Panc1 (cell line): ENCODE measurements around the gene LACTBL1. TPM values are rescaled to one million over a fixed set of nuclear protein-coding genes. Genes with fewer than 3 reads are reported as not detected.

ENCODE experiments used
- ATAC-seq: fragments of 200-7000 bp; cut with Tn5 transposase; 2 replicates; pipeline ENCODE4 v1.9.1; 2020; ENCODE audit warnings: mild to moderate bottlenecking, moderate library complexity
- BruUV-seq: library from RNA; stranded (reverse); fragments of 400-500 nt; replicated peaks from 2 replicates; lab custom pipeline; 2021; lab: Mats Ljungman, UMichigan
- CTCF ChIA-PET: fragments of 300-600 bp; sonication (Branson Sonifier 250); formaldehyde crosslinking; loops from one replicate; lab custom pipeline; 2022; ENCODE audit warnings: antibody characterized with exemption; lab: Charles Lee
- POLR2A ChIA-PET: fragments of 300-600 bp; sonication (Branson Sonifier 250); formaldehyde crosslinking; loops from one replicate; lab custom pipeline; 2022; ENCODE audit warnings: antibody characterized with exemption; lab: Charles Lee
- DNase-seq: peaks from one replicate; pipeline ENCODE4 v3.0.0-alpha.2; 2010; ENCODE audit warnings: low read depth, low spot score
- H3K27ac ChIP-seq: 2 replicates; pipeline ENCODE4 v1.5.1; 2011; ENCODE audit warnings: mild to moderate bottlenecking, low read length, inconsistent platforms
- H3K27me3 ChIP-seq: fragments of 200-500 bp; sonication (Bioruptor generic); 2 replicates; pipeline ENCODE4 v1.6.0; 2014; ENCODE audit warnings: low read length, inconsistent platforms; ENCODE audit not compliant: control insufficient read depth, insufficient read depth
- H3K36me3 ChIP-seq: fragments of 200-500 bp; sonication (Bioruptor generic); 2 replicates; pipeline ENCODE4 v1.5.1; 2014; ENCODE audit warnings: inconsistent platforms, mild to moderate bottlenecking, low read length, moderate library complexity; ENCODE audit not compliant: control insufficient read depth, insufficient read depth
- H3K4me1 ChIP-seq: 2 replicates; pipeline ENCODE4 v1.5.1; 2011; ENCODE audit warnings: inconsistent platforms, mild to moderate bottlenecking, low read length, moderate library complexity; ENCODE audit not compliant: control insufficient read depth, insufficient read depth
- H3K4me3 ChIP-seq, 2 experiments: 2 replicates each; pipeline ENCODE4 v1.5.1; 2011 to 2012; ENCODE audit warnings: low read depth in 2 of 2, low read length in 2 of 2, mild to moderate bottlenecking in 2 of 2, inconsistent platforms in 1 of 2, moderate library complexity in 1 of 2
- H3K9me3 ChIP-seq: fragments of 200-500 bp; sonication (Bioruptor generic); 2 replicates; pipeline ENCODE4 v1.5.1; 2014; ENCODE audit warnings: low read depth, mild to moderate bottlenecking, inconsistent platforms, low read length, moderate library complexity; ENCODE audit not compliant: control insufficient read depth, insufficient read depth
- POLR2AphosphoS5 ChIP-seq: IDR thresholded peaks from 2 replicates; pipeline ENCODE4 v1.6.1; 2012; ENCODE audit warnings: mild to moderate bottlenecking, low read depth, low read length, moderate library complexity
- SIN3A ChIP-seq: IDR thresholded peaks from 2 replicates; pipeline ENCODE4 v1.6.1; 2012; ENCODE audit warnings: low read depth, mild to moderate bottlenecking, low read length, moderate library complexity, borderline replicate concordance; ENCODE audit not compliant: insufficient read depth
- TCF7L2 ChIP-seq: IDR thresholded peaks from 2 replicates; pipeline ENCODE4 v1.6.1; 2011; ENCODE audit warnings: mild to moderate bottlenecking, low read depth, low read length, inconsistent platforms
- in situ Hi-C: cut with HindIII; loops from 2 replicates; pipeline ENCODE4 v1.10.0; 2016; ENCODE audit warnings: low sequenced_read_pairs, low pct_unique_long_range_greater_than_20kb
- intact Hi-C: fragments of 100-400 bp; cut with micrococcal nuclease; formaldehyde crosslinking; loops from one replicate; pipeline ENCODE4 v1.10.0; 2022; ENCODE audit not compliant: unreplicated experiment
- total RNA-seq: library from RNA; stranded (reverse); gene quantifications from one replicate; pipeline ENCODE4 v1.2.1, GENCODE V29; 2021; ENCODE audit not compliant: unreplicated experiment
- TF ChIP-seq, protein P1 (sequence below), 2 experiments: IDR thresholded peaks; 2 replicates each; pipeline ENCODE4 v1.6.1; 2011 to 2012; ENCODE audit warnings: low read depth in 2 of 2, control low read depth in 1 of 2, low read length in 1 of 2, mild to moderate bottlenecking in 1 of 2, moderate library complexity in 1 of 2; ENCODE audit not compliant: insufficient read depth in 1 of 2
- TF ChIP-seq, protein P2 (sequence below): fragments of 450-650 bp; IDR thresholded peaks from 2 replicates; pipeline ENCODE4 v1.5.1; 2017; ENCODE audit warnings: mild to moderate bottlenecking

Gene LACTBL1
- total RNA-seq, 1 experiment from 2014 or later: not detected

DNA sequence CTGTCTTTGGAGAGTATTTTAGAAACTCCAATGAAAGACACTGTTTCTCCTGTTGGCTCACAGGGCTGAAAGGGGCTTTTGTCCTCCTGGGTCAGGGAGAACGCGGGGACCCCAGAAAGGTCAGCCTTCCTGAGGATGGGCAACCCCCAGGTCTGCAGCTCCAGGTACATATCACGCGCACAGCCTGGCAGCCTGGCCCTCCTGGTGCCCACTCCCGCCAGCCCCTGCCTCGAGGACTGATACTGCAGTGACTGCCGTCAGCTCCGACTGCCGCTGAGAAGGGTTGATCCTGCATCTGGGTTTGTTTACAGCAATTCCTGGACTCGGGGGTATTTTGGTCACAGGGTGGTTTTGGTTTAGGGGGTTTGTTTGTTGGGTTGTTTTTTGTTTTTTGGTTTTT lies 58.5 kb downstream of the LACTBL1 start:
- Histone ChIP-seq H3K27me3 (no peaks in the 10 kb centered on the region), H3K4me3 (no peak overlapping the region), H3K36me3 (no peaks in the 10 kb centered on the region), H3K4me1 (no peaks in the 10 kb centered on the region), H3K27ac (no peak overlapping the region), H3K9me3 (no peaks in the 10 kb centered on the region)
- ATAC-seq (no peak), DNase-seq (no peak)
- intact Hi-C loops (no loop called here), in situ Hi-C loops (no loop called here)
- ChIA-PET CTCF (no interaction called here), POLR2A (no interaction called here)
- TF ChIP-seq SIN3A (no peak), POLR2AphosphoS5 (no peak), TCF7L2 (no peak)
- TF ChIP-seq, protein P1, sequence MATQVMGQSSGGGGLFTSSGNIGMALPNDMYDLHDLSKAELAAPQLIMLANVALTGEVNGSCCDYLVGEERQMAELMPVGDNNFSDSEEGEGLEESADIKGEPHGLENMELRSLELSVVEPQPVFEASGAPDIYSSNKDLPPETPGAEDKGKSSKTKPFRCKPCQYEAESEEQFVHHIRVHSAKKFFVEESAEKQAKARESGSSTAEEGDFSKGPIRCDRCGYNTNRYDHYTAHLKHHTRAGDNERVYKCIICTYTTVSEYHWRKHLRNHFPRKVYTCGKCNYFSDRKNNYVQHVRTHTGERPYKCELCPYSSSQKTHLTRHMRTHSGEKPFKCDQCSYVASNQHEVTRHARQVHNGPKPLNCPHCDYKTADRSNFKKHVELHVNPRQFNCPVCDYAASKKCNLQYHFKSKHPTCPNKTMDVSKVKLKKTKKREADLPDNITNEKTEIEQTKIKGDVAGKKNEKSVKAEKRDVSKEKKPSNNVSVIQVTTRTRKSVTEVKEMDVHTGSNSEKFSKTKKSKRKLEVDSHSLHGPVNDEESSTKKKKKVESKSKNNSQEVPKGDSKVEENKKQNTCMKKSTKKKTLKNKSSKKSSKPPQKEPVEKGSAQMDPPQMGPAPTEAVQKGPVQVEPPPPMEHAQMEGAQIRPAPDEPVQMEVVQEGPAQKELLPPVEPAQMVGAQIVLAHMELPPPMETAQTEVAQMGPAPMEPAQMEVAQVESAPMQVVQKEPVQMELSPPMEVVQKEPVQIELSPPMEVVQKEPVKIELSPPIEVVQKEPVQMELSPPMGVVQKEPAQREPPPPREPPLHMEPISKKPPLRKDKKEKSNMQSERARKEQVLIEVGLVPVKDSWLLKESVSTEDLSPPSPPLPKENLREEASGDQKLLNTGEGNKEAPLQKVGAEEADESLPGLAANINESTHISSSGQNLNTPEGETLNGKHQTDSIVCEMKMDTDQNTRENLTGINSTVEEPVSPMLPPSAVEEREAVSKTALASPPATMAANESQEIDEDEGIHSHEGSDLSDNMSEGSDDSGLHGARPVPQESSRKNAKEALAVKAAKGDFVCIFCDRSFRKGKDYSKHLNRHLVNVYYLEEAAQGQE (IDR thresholded peaks at IDR 0.05; ENCODE audit: insufficient read depth in 1 of 2, low read depth in 2 of 2, low read length in 1 of 2): no peak
- TF ChIP-seq, protein P2, sequence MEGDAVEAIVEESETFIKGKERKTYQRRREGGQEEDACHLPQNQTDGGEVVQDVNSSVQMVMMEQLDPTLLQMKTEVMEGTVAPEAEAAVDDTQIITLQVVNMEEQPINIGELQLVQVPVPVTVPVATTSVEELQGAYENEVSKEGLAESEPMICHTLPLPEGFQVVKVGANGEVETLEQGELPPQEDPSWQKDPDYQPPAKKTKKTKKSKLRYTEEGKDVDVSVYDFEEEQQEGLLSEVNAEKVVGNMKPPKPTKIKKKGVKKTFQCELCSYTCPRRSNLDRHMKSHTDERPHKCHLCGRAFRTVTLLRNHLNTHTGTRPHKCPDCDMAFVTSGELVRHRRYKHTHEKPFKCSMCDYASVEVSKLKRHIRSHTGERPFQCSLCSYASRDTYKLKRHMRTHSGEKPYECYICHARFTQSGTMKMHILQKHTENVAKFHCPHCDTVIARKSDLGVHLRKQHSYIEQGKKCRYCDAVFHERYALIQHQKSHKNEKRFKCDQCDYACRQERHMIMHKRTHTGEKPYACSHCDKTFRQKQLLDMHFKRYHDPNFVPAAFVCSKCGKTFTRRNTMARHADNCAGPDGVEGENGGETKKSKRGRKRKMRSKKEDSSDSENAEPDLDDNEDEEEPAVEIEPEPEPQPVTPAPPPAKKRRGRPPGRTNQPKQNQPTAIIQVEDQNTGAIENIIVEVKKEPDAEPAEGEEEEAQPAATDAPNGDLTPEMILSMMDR: no peak
- BruUV-seq: no TSS peak

DNA sequence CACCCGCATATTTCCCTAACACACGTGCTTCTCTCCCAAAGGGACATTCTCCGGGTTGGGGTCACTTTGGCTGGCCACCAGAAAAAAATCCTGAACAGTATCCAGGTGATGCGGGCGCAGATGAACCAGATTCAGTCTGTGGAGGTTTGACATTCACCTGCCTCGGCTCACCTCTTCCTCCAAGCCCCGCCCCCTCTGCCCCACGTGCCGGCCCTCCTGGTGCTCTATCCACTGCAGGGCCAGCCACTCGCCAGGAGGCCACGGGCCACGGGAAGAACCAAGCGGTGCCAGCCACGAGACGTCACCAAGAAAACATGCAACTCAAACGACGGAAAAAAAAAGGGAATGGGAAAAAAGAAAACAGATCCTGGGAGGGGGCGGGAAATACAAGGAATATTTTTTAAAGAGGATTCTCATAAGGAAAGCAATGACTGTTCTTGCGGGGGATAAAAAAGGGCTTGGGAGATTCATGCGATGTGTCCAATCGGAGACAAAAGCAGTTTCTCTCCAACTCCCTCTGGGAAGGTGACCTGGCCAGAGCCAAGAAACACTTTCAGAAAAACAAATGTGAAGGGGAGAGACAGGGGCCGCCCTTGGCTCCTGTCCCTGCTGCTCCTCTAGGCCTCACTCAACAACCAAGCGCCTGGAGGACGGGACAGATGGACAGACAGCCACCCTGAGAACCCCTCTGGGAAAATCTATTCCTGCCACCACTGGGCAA lies 59.1 kb downstream of the LACTBL1 start:
- ChIA-PET POLR2A (no interaction called here), CTCF (no interaction called here)
- DNase-seq (no peak), ATAC-seq (no peak)
- TSS peak; percentile 78 for BruUV-seq
- Histone ChIP-seq H3K36me3 (no peaks in the 10 kb centered on the region), H3K9me3 (no peaks in the 10 kb centered on the region), H3K27me3 (no peaks in the 10 kb centered on the region), H3K4me3 (no peak overlapping the region), H3K4me1 (no peaks in the 10 kb centered on the region), H3K27ac (no peak overlapping the region)
- intact Hi-C loops: no loop called here
- TF ChIP-seq, protein P2: no peak
- TF ChIP-seq POLR2AphosphoS5 (no peak), SIN3A (no peak), TCF7L2 (no peak)
- TF ChIP-seq, protein P1 (IDR thresholded peaks at IDR 0.05; ENCODE audit: insufficient read depth in 1 of 2, low read depth in 2 of 2, low read length in 1 of 2): no peak
- in situ Hi-C loops: no loop called here
